Endodermal cell (in vitro differentiated cells): ENCODE measurements around the gene GRM8. TPM values are rescaled to one million over a fixed set of nuclear protein-coding genes. Genes with fewer than 3 reads are reported as not detected.

Source experiments
- DNase-seq: peaks from one replicate; pipeline ENCODE4 v3.0.0-alpha.2; 2017
- H3K27ac ChIP-seq: 2 replicates; pipeline ENCODE4 v1.5.1; 2013; ENCODE audit warnings: mild to moderate bottlenecking, low read depth, low read length, moderate library complexity
- H3K27me3 ChIP-seq: 2 replicates; pipeline ENCODE4 v1.6.1; 2013; ENCODE audit warnings: mild to moderate bottlenecking, low read length, moderate library complexity; ENCODE audit not compliant: insufficient read depth, control insufficient read depth, poor library complexity, severe bottlenecking
- H3K36me3 ChIP-seq: 2 replicates; pipeline ENCODE4 v1.7.0; 2013; ENCODE audit warnings: mild to moderate bottlenecking, low read length, moderate library complexity; ENCODE audit not compliant: control insufficient read depth, insufficient read depth
- H3K4me1 ChIP-seq: one replicate; pipeline ENCODE4 v1.7.0; 2013; ENCODE audit warnings: low read length; ENCODE audit not compliant: control insufficient read depth, insufficient read depth
- H3K4me3 ChIP-seq: 2 replicates; pipeline ENCODE4 v1.5.1; 2013; ENCODE audit warnings: mild to moderate bottlenecking, low read length, moderate library complexity
- H3K9ac ChIP-seq: 2 replicates; pipeline ENCODE4 v1.6.1; 2013; ENCODE audit warnings: mild to moderate bottlenecking, low read length, moderate library complexity; ENCODE audit not compliant: poor library complexity, severe bottlenecking; ENCODE audit errors: extremely low read depth
- H3K9me3 ChIP-seq: 2 replicates; pipeline ENCODE4 v1.6.1; 2013; ENCODE audit warnings: mild to moderate bottlenecking, low read length, moderate library complexity; ENCODE audit not compliant: control insufficient read depth
- H3K27ac Mint-ChIP-seq: 2 replicates; pipeline ENCODE4 v1.8.0; 2020; ENCODE audit warnings: mixed read lengths
- H3K27me3 Mint-ChIP-seq: 2 replicates; pipeline ENCODE4 v1.8.0; 2021; ENCODE audit warnings: mild to moderate bottlenecking, mixed read lengths; ENCODE audit not compliant: insufficient read depth
- H3K36me3 Mint-ChIP-seq: 2 replicates; pipeline ENCODE4 v1.8.0; 2020; ENCODE audit warnings: low read depth, mixed read lengths
- H3K4me1 Mint-ChIP-seq: 2 replicates; pipeline ENCODE4 v1.8.0; 2020; ENCODE audit warnings: mixed read lengths
- H3K4me3 Mint-ChIP-seq: 2 replicates; pipeline ENCODE4 v1.8.0; 2020; ENCODE audit warnings: mild to moderate bottlenecking, moderate library complexity, mixed read lengths
- H3K9me3 Mint-ChIP-seq: 2 replicates; pipeline ENCODE4 v1.8.0; 2020; ENCODE audit warnings: mild to moderate bottlenecking, mixed read lengths
- CTCF ChIP-seq: fragments of 200-600 bp; sonication (generic); conservative IDR thresholded peaks from 2 replicates; pipeline ENCODE4 v1.5.0; 2021; ENCODE audit warnings: antibody characterized with exemption, mild to moderate bottlenecking
- WGBS, 2 experiments: methylation state at CpG; one replicate each; pipeline versions ENCODE4 v1.1.5 to v1.1.7; 2013; ENCODE audit warnings: missing lambda C conversion rate in 2 of 2, mixed read lengths in 1 of 2; ENCODE audit not compliant: insufficient coverage in 1 of 2, insufficient read length in 1 of 2; 5-methylcytosine and 5-hydroxymethylcytosine counted together
- total RNA-seq, 2 donors: library from RNA; stranded (reverse); fragmentation: NEBNext Ultra II Directional in 1 of 2; extraction: Animal tissue kit (Norgen Biotek cat#: 25700) in 1 of 2; gene quantifications; 2 replicates in 1 of 2; 3 replicates in 1 of 2; pipeline ENCODE4 v1.2.1, GENCODE V29; 2021

The GRM8 gene
- total RNA-seq, 2 donors from 2014 or later = 0.93 to 2.0 TPM

- no peaks in the 10 kb centered on the region for H3K36me3 ChIP-seq
- no peak overlapping the region for H3K9ac ChIP-seq
- Mint-ChIP-seq H3K27ac (no peak overlapping the region), H3K36me3 (no peaks in the 10 kb centered on the region), H3K27me3 (no peaks in the 10 kb centered on the region), H3K9me3 (no peaks in the 10 kb centered on the region), H3K4me3 (no peak overlapping the region), H3K4me1 (peaks cover 7% of the 10 kb centered on the region)
- H3K27ac ChIP-seq = no peak overlapping the region
- DNase-seq = no peak
- H3K4me3 ChIP-seq = no peak overlapping the region
- no peaks in the 10 kb centered on the region for H3K9me3 ChIP-seq
- H3K27me3 ChIP-seq = no peaks in the 10 kb centered on the region
- no peaks in the 10 kb centered on the region for H3K4me1 ChIP-seq
- TF ChIP-seq CTCF = no peak
- WGBS, 2 experiments = 87% methylated on average over 2 of the region's 2 CpGs; no CpG with 5 or more reads in 1 of the 2 experiments
Observed at GRCh38 chr7:127194571-127194970, 58.2 kb downstream of the GRM8 start.

- no peak for DNase-seq
- Histone ChIP-seq H3K4me3 (no peak overlapping the region), H3K36me3 (no peaks in the 10 kb centered on the region), H3K9me3 (no peaks in the 10 kb centered on the region), H3K4me1 (peaks cover 4% of the 10 kb centered on the region), H3K27ac (no peak overlapping the region), H3K27me3 (no peaks in the 10 kb centered on the region), H3K9ac (no peak overlapping the region)
- no peak for TF ChIP-seq CTCF
- H3K27ac Mint-ChIP-seq = no peak overlapping the region
- no peaks in the 10 kb centered on the region for H3K36me3 Mint-ChIP-seq
- WGBS, 2 experiments = 85 to 100% methylated on average over 1 to 3 of the region's 3 CpGs
- H3K4me3 Mint-ChIP-seq = no peak overlapping the region
- H3K9me3 Mint-ChIP-seq = no peaks in the 10 kb centered on the region
- H3K27me3 Mint-ChIP-seq = no peaks in the 10 kb centered on the region
- H3K4me1 Mint-ChIP-seq = peaks cover 27% of the 10 kb centered on the region
Observed at GRCh38 chr7:127189886-127190285, 62.9 kb downstream of the GRM8 start.

- H3K9me3 ChIP-seq = no peaks in the 10 kb centered on the region
- peaks cover 4% of the 10 kb centered on the region for H3K4me1 ChIP-seq
- no peak overlapping the region for H3K27ac Mint-ChIP-seq
- H3K36me3 Mint-ChIP-seq = no peaks in the 10 kb centered on the region
- no peak overlapping the region for H3K27ac ChIP-seq
- no peak overlapping the region for H3K9ac ChIP-seq
- no peaks in the 10 kb centered on the region for H3K9me3 Mint-ChIP-seq
- H3K27me3 ChIP-seq = no peaks in the 10 kb centered on the region
- no peak overlapping the region for H3K4me3 Mint-ChIP-seq
- H3K27me3 Mint-ChIP-seq = no peaks in the 10 kb centered on the region
- no peaks in the 10 kb centered on the region for H3K36me3 ChIP-seq
- H3K4me1 Mint-ChIP-seq = peaks cover 27% of the 10 kb centered on the region
- H3K4me3 ChIP-seq = no peak overlapping the region
- 90 to 95% methylated on average over 2 of the region's 2 CpGs for WGBS, 2 experiments
- no peak for TF ChIP-seq CTCF
- no peak for DNase-seq
Observed at GRCh38 chr7:127189074-127189473, 63.7 kb downstream of the GRM8 start.
